GM23338 (cell line): ENCODE data around the gene ORC6. TPM values are rescaled to one million over a fixed set of nuclear protein-coding genes. Genes with fewer than 3 reads are reported as not detected.

Experiments
- ATAC-seq: fragments of 200-7000 bp; cut with Tn5 transposase; 3 replicates; pipeline ENCODE4 v1.9.1; 2020
- DNase-seq: peaks from one replicate; pipeline ENCODE4 v3.0.0-alpha.2; 2015; ENCODE audit warnings: low spot score
- H2AFZ ChIP-seq: fragments of 200-600 bp; sonication (generic); 2 replicates; pipeline ENCODE4 v1.8.0; 2016; ENCODE audit warnings: antibody characterized with exemption, mild to moderate bottlenecking, moderate library complexity
- H3F3A ChIP-seq: fragments of 200-600 bp; sonication (generic); replicated peaks from 2 replicates; pipeline ENCODE4 v1.8.0; 2017; ENCODE audit warnings: antibody characterized with exemption, mixed run types, low read depth
- H3K27ac ChIP-seq: fragments of 200-600 bp; sonication (generic); 2 replicates; pipeline ENCODE4 v1.6.1; 2016; ENCODE audit warnings: low read depth
- H3K27me3 ChIP-seq: fragments of 200-600 bp; sonication (generic); 2 replicates; pipeline ENCODE4 v1.8.0; 2016; ENCODE audit warnings: mild to moderate bottlenecking, mixed run types, moderate library complexity; ENCODE audit not compliant: insufficient read depth
- H3K36me3 ChIP-seq: fragments of 200-600 bp; sonication (generic); 2 replicates; pipeline ENCODE4 v1.8.0; 2016; ENCODE audit warnings: mild to moderate bottlenecking; ENCODE audit not compliant: insufficient read depth
- H3K4me1 ChIP-seq: fragments of 200-600 bp; sonication (generic); 2 replicates; pipeline ENCODE4 v1.8.0; 2016; ENCODE audit warnings: mild to moderate bottlenecking, moderate library complexity; ENCODE audit not compliant: insufficient read depth
- H3K4me2 ChIP-seq: fragments of 200-600 bp; sonication (generic); 2 replicates; pipeline ENCODE4 v1.7.1; 2017; ENCODE audit warnings: mixed run types
- H3K4me3 ChIP-seq: fragments of 200-600 bp; sonication (generic); 2 replicates; pipeline ENCODE4 v1.6.1; 2016; ENCODE audit warnings: mixed run types
- H3K79me2 ChIP-seq: fragments of 200-600 bp; sonication (generic); replicated peaks from 2 replicates; pipeline ENCODE4 v1.8.0; 2017; ENCODE audit warnings: mild to moderate bottlenecking; ENCODE audit not compliant: insufficient read depth
- H3K9me2 ChIP-seq: fragments of 200-600 bp; sonication (generic); 2 replicates; pipeline ENCODE4 v1.8.0; 2017; ENCODE audit not compliant: insufficient read depth
- H4K20me1 ChIP-seq: fragments of 200-600 bp; sonication (generic); replicated peaks from 2 replicates; pipeline ENCODE4 v1.8.0; 2017; ENCODE audit warnings: mild to moderate bottlenecking; ENCODE audit not compliant: insufficient read depth
- H3K27ac Mint-ChIP-seq: 2 replicates; pipeline ENCODE4 v1.8.0; 2020; ENCODE audit warnings: inconsistent platforms, mild to moderate bottlenecking, moderate library complexity, mixed read lengths
- H3K27me3 Mint-ChIP-seq: 3 replicates; pipeline ENCODE4 v1.8.0; 2022; ENCODE audit warnings: low read depth, mild to moderate bottlenecking, moderate library complexity, mixed read lengths, inconsistent platforms; ENCODE audit not compliant: insufficient read depth, poor library complexity
- H3K36me3 Mint-ChIP-seq: 3 replicates; pipeline ENCODE4 v1.8.0; 2021; ENCODE audit warnings: low read depth, mild to moderate bottlenecking, inconsistent platforms, moderate library complexity, mixed read lengths
- H3K4me1 Mint-ChIP-seq: 3 replicates; pipeline ENCODE4 v1.8.0; 2020; ENCODE audit warnings: mild to moderate bottlenecking, inconsistent platforms, mixed read lengths
- H3K4me3 Mint-ChIP-seq: 3 replicates; pipeline ENCODE4 v1.8.0; 2021; ENCODE audit warnings: moderate library complexity, mild to moderate bottlenecking, inconsistent platforms, mixed read lengths
- H3K9me3 Mint-ChIP-seq: 3 replicates; pipeline ENCODE4 v1.8.0; 2020; ENCODE audit warnings: moderate library complexity, mild to moderate bottlenecking, inconsistent platforms, mixed read lengths
- CREB1 ChIP-seq: fragments of 250-450 bp; sonication (Bioruptor Pico); IDR thresholded peaks from 2 replicates; pipeline ENCODE4 v1.5.0; 2020; ENCODE audit warnings: low read depth, mild to moderate bottlenecking, moderate library complexity
- EZH2 ChIP-seq: fragments of 200-600 bp; sonication (generic); IDR thresholded peaks from one replicate; pipeline ENCODE4 v1.8.0; 2017; ENCODE audit warnings: antibody characterized with exemption, mild to moderate bottlenecking, low read depth; ENCODE audit not compliant: unreplicated experiment
- NANOG ChIP-seq: IDR thresholded peaks from 2 replicates; pipeline ENCODE4 v1.6.1; 2016; ENCODE audit warnings: antibody characterized with exemption, borderline replicate concordance
- POLR2AphosphoS5 ChIP-seq: IDR thresholded peaks from 2 replicates; pipeline ENCODE4 v1.6.1; 2016; ENCODE audit warnings: antibody characterized with exemption, low read depth
- STAT1 ChIP-seq: IDR thresholded peaks from one replicate; pipeline ENCODE4 v1.6.1; 2016; ENCODE audit warnings: antibody characterized with exemption; ENCODE audit not compliant: unreplicated experiment
- ZNF114 ChIP-seq: fragments of 250-450 bp; sonication (Bioruptor Pico); IDR thresholded peaks from 2 replicates; pipeline ENCODE4 v1.5.0; 2020; ENCODE audit warnings: mild to moderate bottlenecking, moderate library complexity
- ZNF331 ChIP-seq: fragments of 250-450 bp; sonication (Bioruptor Pico); IDR thresholded peaks from 2 replicates; pipeline ENCODE4 v1.5.0; 2020; ENCODE audit warnings: low read depth, mild to moderate bottlenecking, moderate library complexity
- polyA plus RNA-seq: library from polyadenylated mRNA; unstranded; fragments of >200 nt; fragmentation: Nextera tagmentation; extraction: Ambion mirVana; gene quantifications from 2 replicates; pipeline ENCODE4 v1.2.1, GENCODE V29; 2016
- total RNA-seq: library from RNA; depleted of rRNA; stranded (reverse); fragments of >200 nt; shearing (Covaris generic); gene quantifications from 2 replicates; pipeline ENCODE4 v1.2.3, GENCODE V29; 2014
- TF ChIP-seq, protein P1 (sequence below), 2 experiments: fragments of 200-600 bp in 1 of 2; sonication (generic) in 1 of 2; conservative IDR thresholded peaks; 2 replicates each; pipeline versions ENCODE4 v1.5.1 to v1.6.1; 2016 to 2017; ENCODE audit warnings: antibody characterized with exemption in 2 of 2, low read depth in 2 of 2, mild to moderate bottlenecking in 2 of 2, moderate library complexity in 1 of 2
- TF ChIP-seq, protein P2 (sequence below): IDR thresholded peaks from 2 replicates; pipeline ENCODE4 v1.6.1; 2016; ENCODE audit warnings: antibody characterized with exemption
- TF ChIP-seq, protein P3 (sequence below): fragments of 250-450 bp; sonication (Bioruptor Pico); IDR thresholded peaks from 2 replicates; pipeline ENCODE4 v1.5.0; 2020; ENCODE audit warnings: mild to moderate bottlenecking, moderate library complexity

Gene ORC6
- total and polyA plus RNA-seq, 2 experiments from 2014 or later: 71.5 to 92.0 TPM

DNA sequence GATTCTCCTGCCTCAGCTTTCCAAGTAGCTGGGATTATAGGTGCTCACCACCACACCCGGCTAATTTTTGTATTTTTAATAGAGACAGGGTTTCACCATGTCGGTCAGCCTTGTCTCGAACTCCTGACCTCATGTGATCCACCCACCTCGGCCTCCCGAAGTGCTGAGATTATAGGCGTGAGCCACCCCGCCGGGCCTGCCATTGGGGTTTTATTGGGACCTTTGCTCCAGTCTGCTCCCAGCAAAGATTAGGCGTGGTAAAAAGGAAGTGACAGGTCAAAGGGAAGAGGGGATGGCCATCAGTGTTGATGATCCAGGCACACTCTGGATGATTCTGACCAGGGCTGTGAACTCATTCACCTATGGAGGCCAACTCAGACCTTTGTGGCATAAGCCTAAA lies 38.2 kb downstream of the ORC6 start:
- Histone ChIP-seq H3K79me2 (no peaks in the 10 kb centered on the region), H3K27ac (no peak overlapping the region), H3K27me3 (no peaks in the 10 kb centered on the region), H3K4me3 (no peak overlapping the region), H3K9me2 (no peaks in the 10 kb centered on the region), H3F3A (no peaks in the 10 kb centered on the region), H2AFZ (no peak overlapping the region), H3K4me2 (no peak overlapping the region), H3K4me1 (no peaks in the 10 kb centered on the region), H3K36me3 (no peaks in the 10 kb centered on the region), H4K20me1 (no peaks in the 10 kb centered on the region)
- Mint-ChIP-seq H3K9me3 (peaks cover 14% of the 10 kb centered on the region), H3K4me3 (no peak overlapping the region), H3K36me3 (no peaks in the 10 kb centered on the region), H3K27me3 (peaks cover 4% of the 10 kb centered on the region), H3K4me1 (no peaks in the 10 kb centered on the region), H3K27ac (no peak overlapping the region)
- no peak for ATAC-seq
- TF ChIP-seq POLR2AphosphoS5: no peak
- no peak for TF ChIP-seq ZNF114 (CRISPR knock-in tag)
- TF ChIP-seq, protein P1, sequence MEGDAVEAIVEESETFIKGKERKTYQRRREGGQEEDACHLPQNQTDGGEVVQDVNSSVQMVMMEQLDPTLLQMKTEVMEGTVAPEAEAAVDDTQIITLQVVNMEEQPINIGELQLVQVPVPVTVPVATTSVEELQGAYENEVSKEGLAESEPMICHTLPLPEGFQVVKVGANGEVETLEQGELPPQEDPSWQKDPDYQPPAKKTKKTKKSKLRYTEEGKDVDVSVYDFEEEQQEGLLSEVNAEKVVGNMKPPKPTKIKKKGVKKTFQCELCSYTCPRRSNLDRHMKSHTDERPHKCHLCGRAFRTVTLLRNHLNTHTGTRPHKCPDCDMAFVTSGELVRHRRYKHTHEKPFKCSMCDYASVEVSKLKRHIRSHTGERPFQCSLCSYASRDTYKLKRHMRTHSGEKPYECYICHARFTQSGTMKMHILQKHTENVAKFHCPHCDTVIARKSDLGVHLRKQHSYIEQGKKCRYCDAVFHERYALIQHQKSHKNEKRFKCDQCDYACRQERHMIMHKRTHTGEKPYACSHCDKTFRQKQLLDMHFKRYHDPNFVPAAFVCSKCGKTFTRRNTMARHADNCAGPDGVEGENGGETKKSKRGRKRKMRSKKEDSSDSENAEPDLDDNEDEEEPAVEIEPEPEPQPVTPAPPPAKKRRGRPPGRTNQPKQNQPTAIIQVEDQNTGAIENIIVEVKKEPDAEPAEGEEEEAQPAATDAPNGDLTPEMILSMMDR (conservative IDR thresholded peaks at IDR 0.05; ENCODE audit: low read depth in 2 of 2): no peak
- TF ChIP-seq, protein P2, sequence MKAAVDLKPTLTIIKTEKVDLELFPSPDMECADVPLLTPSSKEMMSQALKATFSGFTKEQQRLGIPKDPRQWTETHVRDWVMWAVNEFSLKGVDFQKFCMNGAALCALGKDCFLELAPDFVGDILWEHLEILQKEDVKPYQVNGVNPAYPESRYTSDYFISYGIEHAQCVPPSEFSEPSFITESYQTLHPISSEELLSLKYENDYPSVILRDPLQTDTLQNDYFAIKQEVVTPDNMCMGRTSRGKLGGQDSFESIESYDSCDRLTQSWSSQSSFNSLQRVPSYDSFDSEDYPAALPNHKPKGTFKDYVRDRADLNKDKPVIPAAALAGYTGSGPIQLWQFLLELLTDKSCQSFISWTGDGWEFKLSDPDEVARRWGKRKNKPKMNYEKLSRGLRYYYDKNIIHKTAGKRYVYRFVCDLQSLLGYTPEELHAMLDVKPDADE: no peak
- no peak for TF ChIP-seq EZH2
- TF ChIP-seq NANOG: no peak
- TF ChIP-seq CREB1 (CRISPR knock-in tag): no peak
- no peak for TF ChIP-seq ZNF331
- TF ChIP-seq, protein P3, sequence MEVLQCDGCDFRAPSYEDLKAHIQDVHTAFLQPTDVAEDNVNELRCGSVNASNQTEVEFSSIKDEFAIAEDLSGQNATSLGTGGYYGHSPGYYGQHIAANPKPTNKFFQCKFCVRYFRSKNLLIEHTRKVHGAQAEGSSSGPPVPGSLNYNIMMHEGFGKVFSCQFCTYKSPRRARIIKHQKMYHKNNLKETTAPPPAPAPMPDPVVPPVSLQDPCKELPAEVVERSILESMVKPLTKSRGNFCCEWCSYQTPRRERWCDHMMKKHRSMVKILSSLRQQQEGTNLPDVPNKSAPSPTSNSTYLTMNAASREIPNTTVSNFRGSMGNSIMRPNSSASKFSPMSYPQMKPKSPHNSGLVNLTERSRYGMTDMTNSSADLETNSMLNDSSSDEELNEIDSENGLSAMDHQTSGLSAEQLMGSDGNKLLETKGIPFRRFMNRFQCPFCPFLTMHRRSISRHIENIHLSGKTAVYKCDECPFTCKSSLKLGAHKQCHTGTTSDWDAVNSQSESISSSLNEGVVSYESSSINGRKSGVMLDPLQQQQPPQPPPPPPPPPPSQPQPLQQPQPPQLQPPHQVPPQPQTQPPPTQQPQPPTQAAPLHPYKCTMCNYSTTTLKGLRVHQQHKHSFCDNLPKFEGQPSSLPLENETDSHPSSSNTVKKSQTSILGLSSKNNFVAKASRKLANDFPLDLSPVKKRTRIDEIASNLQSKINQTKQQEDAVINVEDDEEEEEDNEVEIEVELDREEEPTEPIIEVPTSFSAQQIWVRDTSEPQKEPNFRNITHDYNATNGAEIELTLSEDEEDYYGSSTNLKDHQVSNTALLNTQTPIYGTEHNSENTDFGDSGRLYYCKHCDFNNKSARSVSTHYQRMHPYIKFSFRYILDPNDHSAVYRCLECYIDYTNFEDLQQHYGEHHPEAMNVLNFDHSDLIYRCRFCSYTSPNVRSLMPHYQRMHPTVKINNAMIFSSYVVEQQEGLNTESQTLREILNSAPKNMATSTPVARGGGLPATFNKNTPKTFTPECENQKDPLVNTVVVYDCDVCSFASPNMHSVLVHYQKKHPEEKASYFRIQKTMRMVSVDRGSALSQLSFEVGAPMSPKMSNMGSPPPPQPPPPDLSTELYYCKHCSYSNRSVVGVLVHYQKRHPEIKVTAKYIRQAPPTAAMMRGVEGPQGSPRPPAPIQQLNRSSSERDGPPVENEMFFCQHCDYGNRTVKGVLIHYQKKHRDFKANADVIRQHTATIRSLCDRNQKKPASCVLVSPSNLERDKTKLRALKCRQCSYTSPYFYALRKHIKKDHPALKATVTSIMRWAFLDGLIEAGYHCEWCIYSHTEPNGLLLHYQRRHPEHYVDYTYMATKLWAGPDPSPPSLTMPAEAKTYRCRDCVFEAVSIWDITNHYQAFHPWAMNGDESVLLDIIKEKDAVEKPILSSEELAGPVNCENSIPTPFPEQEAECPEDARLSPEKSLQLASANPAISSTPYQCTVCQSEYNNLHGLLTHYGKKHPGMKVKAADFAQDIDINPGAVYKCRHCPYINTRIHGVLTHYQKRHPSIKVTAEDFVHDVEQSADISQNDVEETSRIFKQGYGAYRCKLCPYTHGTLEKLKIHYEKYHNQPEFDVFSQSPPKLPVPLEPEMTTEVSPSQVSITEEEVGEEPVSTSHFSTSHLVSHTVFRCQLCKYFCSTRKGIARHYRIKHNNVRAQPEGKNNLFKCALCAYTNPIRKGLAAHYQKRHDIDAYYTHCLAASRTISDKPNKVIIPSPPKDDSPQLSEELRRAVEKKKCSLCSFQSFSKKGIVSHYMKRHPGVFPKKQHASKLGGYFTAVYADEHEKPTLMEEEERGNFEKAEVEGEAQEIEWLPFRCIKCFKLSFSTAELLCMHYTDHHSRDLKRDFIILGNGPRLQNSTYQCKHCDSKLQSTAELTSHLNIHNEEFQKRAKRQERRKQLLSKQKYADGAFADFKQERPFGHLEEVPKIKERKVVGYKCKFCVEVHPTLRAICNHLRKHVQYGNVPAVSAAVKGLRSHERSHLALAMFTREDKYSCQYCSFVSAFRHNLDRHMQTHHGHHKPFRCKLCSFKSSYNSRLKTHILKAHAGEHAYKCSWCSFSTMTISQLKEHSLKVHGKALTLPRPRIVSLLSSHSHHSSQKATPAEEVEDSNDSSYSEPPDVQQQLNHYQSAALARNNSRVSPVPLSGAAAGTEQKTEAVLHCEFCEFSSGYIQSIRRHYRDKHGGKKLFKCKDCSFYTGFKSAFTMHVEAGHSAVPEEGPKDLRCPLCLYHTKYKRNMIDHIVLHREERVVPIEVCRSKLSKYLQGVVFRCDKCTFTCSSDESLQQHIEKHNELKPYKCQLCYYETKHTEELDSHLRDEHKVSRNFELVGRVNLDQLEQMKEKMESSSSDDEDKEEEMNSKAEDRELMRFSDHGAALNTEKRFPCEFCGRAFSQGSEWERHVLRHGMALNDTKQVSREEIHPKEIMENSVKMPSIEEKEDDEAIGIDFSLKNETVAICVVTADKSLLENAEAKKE (CRISPR knock-in tag): no peak
- no peak for TF ChIP-seq STAT1
- DNase-seq: no peak
